IMR-90 (cell line): Measurements from ENCODE around the gene GRM2.

Experiments used
- BHLHE40 ChIP-seq: fragments of 150-350 bp; IDR thresholded peaks from 2 replicates; pipeline ENCODE4 v1.6.1; 2016; ENCODE audit warnings: mild to moderate bottlenecking, low read depth, low read length
- CEBPB ChIP-seq: IDR thresholded peaks from 2 replicates; pipeline ENCODE4 v1.6.1; 2012; ENCODE audit warnings: low read depth, low read length, improper control_type of control experiment
- CHD1 ChIP-seq: IDR thresholded peaks from 2 replicates; pipeline ENCODE4 v1.6.1; 2012; ENCODE audit warnings: low read depth, low read length, improper control_type of control experiment
- CTCF ChIP-seq: conservative IDR thresholded peaks from 2 replicates; pipeline ENCODE4 v1.5.1; 2012; ENCODE audit warnings: mild to moderate bottlenecking, low read depth, low read length, improper control_type of control experiment
- FOS ChIP-seq: fragments of 150-350 bp; IDR thresholded peaks from 2 replicates; pipeline ENCODE4 v1.6.1; 2016; ENCODE audit warnings: low read depth, low read length
- MAFK ChIP-seq: IDR thresholded peaks from 2 replicates; pipeline ENCODE4 v1.6.1; 2012; ENCODE audit warnings: low read depth, low read length, improper control_type of control experiment
- MAZ ChIP-seq: IDR thresholded peaks from 2 replicates; pipeline ENCODE4 v1.6.1; 2012; ENCODE audit warnings: low read depth, mild to moderate bottlenecking, low read length, improper control_type of control experiment, moderate library complexity, borderline replicate concordance
- NFE2L2 ChIP-seq: fragments of 150-350 bp; IDR thresholded peaks from 2 replicates; pipeline ENCODE4 v1.6.1; 2016; ENCODE audit warnings: low read depth, mild to moderate bottlenecking, low read length
- POLR2A ChIP-seq: IDR thresholded peaks from 2 replicates; pipeline ENCODE4 v1.6.1; 2012; ENCODE audit warnings: mild to moderate bottlenecking, low read depth, low read length
- RAD21 ChIP-seq: IDR thresholded peaks from 2 replicates; pipeline ENCODE4 v1.6.1; 2012; ENCODE audit warnings: low read length, improper control_type of control experiment
- RFX5 ChIP-seq: IDR thresholded peaks from 2 replicates; pipeline ENCODE4 v1.8.0; 2012; ENCODE audit warnings: low read depth, mild to moderate bottlenecking, low read length, moderate library complexity
- USF2 ChIP-seq: fragments of 150-350 bp; IDR thresholded peaks from 2 replicates; pipeline ENCODE4 v1.6.1; 2017; ENCODE audit warnings: mild to moderate bottlenecking, antibody characterized with exemption, low read length, low read depth

- no peak for TF ChIP-seq CEBPB
- no peak for TF ChIP-seq POLR2A
- no peak for TF ChIP-seq CTCF
- TF ChIP-seq RAD21: no peak
- no peak for TF ChIP-seq CHD1
- no peak for TF ChIP-seq MAFK
- no peak for TF ChIP-seq USF2
- no peak for TF ChIP-seq BHLHE40
- no peak for TF ChIP-seq NFE2L2
- no peak for TF ChIP-seq RFX5
- TF ChIP-seq FOS: no peak
- no peak for TF ChIP-seq MAZ
These were observed 29.5 kb upstream of the GRM2 start for GRCh38 chr3:51677358-51677757.
